GM19240 (cell line): ENCODE measurements around the gene KAT14.
"Not testable (repeated sequence)": the region's sequence is repeated elsewhere in the genome, so short reads cannot be mapped to it uniquely, and the experiment has no call there.

Experiments used
- DNase-seq: peaks from one replicate; pipeline ENCODE4 v3.0.0; 2011; ENCODE audit warnings: low spot score; ENCODE audit not compliant: insufficient read length

KAT14 gene

GRCh38 chr20:18223409-18223808, 85.7 kb downstream of the KAT14 start:
- DNase-seq = no peak

GRCh38 chr20:18224968-18225568, 87.4 kb downstream of the KAT14 start:
- DNase-seq = no peak

GRCh38 chr20:18225632-18226031, 88.0 kb downstream of the KAT14 start:
- DNase-seq = no peak

GRCh38 chr20:18226741-18227140, 89.1 kb downstream of the KAT14 start:
- DNase-seq = not testable (repeated sequence)

GRCh38 chr20:18233408-18233943, 95.8 kb downstream of the KAT14 start:
- DNase-seq = no peak
